WTC11 (cell line): Measurements from ENCODE around the gene RBM19.

Experiments used
- ELF4 ChIP-seq: sonication (generic); formaldehyde crosslinking; IDR thresholded peaks from 2 replicates; pipeline ENCODE4 v1.8.1; 2022; ENCODE audit warnings: low read depth, mild to moderate bottlenecking, moderate library complexity, missing genetic modification reagents
- HMGXB4 ChIP-seq: sonication (generic); formaldehyde crosslinking; IDR thresholded peaks from 2 replicates; pipeline ENCODE4 v1.8.1; 2023; ENCODE audit warnings: mild to moderate bottlenecking, moderate library complexity, missing genetic modification reagents
- MXD4 ChIP-seq: fragments of 250-450 bp; sonication (Bioruptor Pico); IDR thresholded peaks from 2 replicates; pipeline ENCODE4 v1.8.0; 2021; ENCODE audit warnings: mild to moderate bottlenecking, moderate library complexity, borderline replicate concordance
- NR3C1 ChIP-seq: sonication (generic); formaldehyde crosslinking; conservative IDR thresholded peaks from 2 replicates; pipeline ENCODE4 v1.8.1; 2023; ENCODE audit warnings: low read depth, mild to moderate bottlenecking, missing genetic modification reagents
- RELA ChIP-seq: sonication (generic); formaldehyde crosslinking; IDR thresholded peaks from 2 replicates; pipeline ENCODE4 v1.8.1; 2022; ENCODE audit warnings: missing genetic modification reagents, mild to moderate bottlenecking, borderline replicate concordance
- TEAD4 ChIP-seq: sonication (generic); formaldehyde crosslinking; IDR thresholded peaks from 2 replicates; pipeline ENCODE4 v1.8.0; 2022; ENCODE audit warnings: mild to moderate bottlenecking, missing genetic modification reagents
- ZNF232 ChIP-seq: sonication (generic); formaldehyde crosslinking; IDR thresholded peaks from 2 replicates; pipeline ENCODE4 v1.8.0; 2022; ENCODE audit warnings: mild to moderate bottlenecking, missing genetic modification reagents
- TF ChIP-seq, protein P1 (sequence below): sonication (generic); formaldehyde crosslinking; IDR thresholded peaks from 2 replicates; pipeline ENCODE4 v1.8.0; 2022; ENCODE audit warnings: mild to moderate bottlenecking, missing genetic modification reagents
- TF ChIP-seq, protein P2 (sequence below): fragments of 200-600 bp; IDR thresholded peaks from 2 replicates; pipeline ENCODE4 v1.8.0; 2022; ENCODE audit warnings: antibody characterized with exemption
- TF ChIP-seq, protein P3 (sequence below): sonication (generic); formaldehyde crosslinking; IDR thresholded peaks from 2 replicates; pipeline ENCODE4 v1.8.1; 2022; ENCODE audit warnings: low read depth, missing genetic modification reagents, borderline replicate concordance
- TF ChIP-seq, protein P4 (sequence below): sonication (generic); formaldehyde crosslinking; IDR thresholded peaks from 2 replicates; pipeline ENCODE4 v1.8.0; 2022; ENCODE audit warnings: mild to moderate bottlenecking, missing genetic modification reagents

DNA sequence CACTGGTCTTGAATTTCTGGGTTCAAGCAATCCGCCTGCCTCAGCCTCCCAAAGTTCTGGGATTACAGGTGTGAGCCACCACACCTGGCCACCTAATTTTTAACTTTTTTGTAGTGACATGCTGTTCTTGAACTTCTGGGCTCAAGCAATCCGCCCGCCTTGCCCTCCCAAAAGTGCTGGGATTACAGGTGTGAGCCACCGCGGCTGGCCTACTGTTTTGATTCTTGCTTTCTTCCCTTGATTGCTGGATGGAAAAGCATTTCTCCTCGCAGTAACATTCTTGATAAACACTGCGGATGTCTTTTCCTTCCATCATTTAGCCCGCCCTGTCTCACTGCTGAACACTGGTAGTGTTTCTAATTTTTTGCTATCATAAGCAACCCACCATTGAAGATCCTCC is 72.9 kb downstream of the RBM19 start:
- TF ChIP-seq, protein P1, sequence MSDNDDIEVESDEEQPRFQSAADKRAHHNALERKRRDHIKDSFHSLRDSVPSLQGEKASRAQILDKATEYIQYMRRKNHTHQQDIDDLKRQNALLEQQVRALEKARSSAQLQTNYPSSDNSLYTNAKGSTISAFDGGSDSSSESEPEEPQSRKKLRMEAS (CRISPR knock-in tag) = no peak
- TF ChIP-seq, protein P2, sequence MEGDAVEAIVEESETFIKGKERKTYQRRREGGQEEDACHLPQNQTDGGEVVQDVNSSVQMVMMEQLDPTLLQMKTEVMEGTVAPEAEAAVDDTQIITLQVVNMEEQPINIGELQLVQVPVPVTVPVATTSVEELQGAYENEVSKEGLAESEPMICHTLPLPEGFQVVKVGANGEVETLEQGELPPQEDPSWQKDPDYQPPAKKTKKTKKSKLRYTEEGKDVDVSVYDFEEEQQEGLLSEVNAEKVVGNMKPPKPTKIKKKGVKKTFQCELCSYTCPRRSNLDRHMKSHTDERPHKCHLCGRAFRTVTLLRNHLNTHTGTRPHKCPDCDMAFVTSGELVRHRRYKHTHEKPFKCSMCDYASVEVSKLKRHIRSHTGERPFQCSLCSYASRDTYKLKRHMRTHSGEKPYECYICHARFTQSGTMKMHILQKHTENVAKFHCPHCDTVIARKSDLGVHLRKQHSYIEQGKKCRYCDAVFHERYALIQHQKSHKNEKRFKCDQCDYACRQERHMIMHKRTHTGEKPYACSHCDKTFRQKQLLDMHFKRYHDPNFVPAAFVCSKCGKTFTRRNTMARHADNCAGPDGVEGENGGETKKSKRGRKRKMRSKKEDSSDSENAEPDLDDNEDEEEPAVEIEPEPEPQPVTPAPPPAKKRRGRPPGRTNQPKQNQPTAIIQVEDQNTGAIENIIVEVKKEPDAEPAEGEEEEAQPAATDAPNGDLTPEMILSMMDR = no peak
- no peak for TF ChIP-seq RELA (CRISPR knock-in tag)
- no peak for TF ChIP-seq HMGXB4
- no peak for TF ChIP-seq TEAD4 (CRISPR knock-in tag)
- TF ChIP-seq, protein P3, sequence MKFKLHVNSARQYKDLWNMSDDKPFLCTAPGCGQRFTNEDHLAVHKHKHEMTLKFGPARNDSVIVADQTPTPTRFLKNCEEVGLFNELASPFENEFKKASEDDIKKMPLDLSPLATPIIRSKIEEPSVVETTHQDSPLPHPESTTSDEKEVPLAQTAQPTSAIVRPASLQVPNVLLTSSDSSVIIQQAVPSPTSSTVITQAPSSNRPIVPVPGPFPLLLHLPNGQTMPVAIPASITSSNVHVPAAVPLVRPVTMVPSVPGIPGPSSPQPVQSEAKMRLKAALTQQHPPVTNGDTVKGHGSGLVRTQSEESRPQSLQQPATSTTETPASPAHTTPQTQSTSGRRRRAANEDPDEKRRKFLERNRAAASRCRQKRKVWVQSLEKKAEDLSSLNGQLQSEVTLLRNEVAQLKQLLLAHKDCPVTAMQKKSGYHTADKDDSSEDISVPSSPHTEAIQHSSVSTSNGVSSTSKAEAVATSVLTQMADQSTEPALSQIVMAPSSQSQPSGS (CRISPR knock-in tag) = no peak
- TF ChIP-seq MXD4 (CRISPR knock-in tag) = no peak
- TF ChIP-seq, protein P4, sequence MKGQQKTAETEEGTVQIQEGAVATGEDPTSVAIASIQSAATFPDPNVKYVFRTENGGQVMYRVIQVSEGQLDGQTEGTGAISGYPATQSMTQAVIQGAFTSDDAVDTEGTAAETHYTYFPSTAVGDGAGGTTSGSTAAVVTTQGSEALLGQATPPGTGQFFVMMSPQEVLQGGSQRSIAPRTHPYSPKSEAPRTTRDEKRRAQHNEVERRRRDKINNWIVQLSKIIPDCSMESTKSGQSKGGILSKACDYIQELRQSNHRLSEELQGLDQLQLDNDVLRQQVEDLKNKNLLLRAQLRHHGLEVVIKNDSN (CRISPR knock-in tag) = no peak
- no peak for TF ChIP-seq NR3C1 (CRISPR knock-in tag)
- no peak for TF ChIP-seq ZNF232 (CRISPR knock-in tag)
- no peak for TF ChIP-seq ELF4 (CRISPR knock-in tag)
